GM23338 (cell line): ENCODE measurements around the gene SV2C. TPM values are rescaled to one million over a fixed set of nuclear protein-coding genes. Genes with fewer than 3 reads are reported as not detected.

Experiments
- ATAC-seq: fragments of 200-7000 bp; cut with Tn5 transposase; 3 replicates; pipeline ENCODE4 v1.9.1; 2020
- DNase-seq: peaks from one replicate; pipeline ENCODE4 v3.0.0-alpha.2; 2015; ENCODE audit warnings: low spot score
- H2AFZ ChIP-seq: fragments of 200-600 bp; sonication (generic); 2 replicates; pipeline ENCODE4 v1.8.0; 2016; ENCODE audit warnings: antibody characterized with exemption, mild to moderate bottlenecking, moderate library complexity
- H3F3A ChIP-seq: fragments of 200-600 bp; sonication (generic); replicated peaks from 2 replicates; pipeline ENCODE4 v1.8.0; 2017; ENCODE audit warnings: antibody characterized with exemption, mixed run types, low read depth
- H3K27ac ChIP-seq: fragments of 200-600 bp; sonication (generic); 2 replicates; pipeline ENCODE4 v1.6.1; 2016; ENCODE audit warnings: low read depth
- H3K27me3 ChIP-seq: fragments of 200-600 bp; sonication (generic); 2 replicates; pipeline ENCODE4 v1.8.0; 2016; ENCODE audit warnings: mild to moderate bottlenecking, mixed run types, moderate library complexity; ENCODE audit not compliant: insufficient read depth
- H3K36me3 ChIP-seq: fragments of 200-600 bp; sonication (generic); 2 replicates; pipeline ENCODE4 v1.8.0; 2016; ENCODE audit warnings: mild to moderate bottlenecking; ENCODE audit not compliant: insufficient read depth
- H3K4me1 ChIP-seq: fragments of 200-600 bp; sonication (generic); 2 replicates; pipeline ENCODE4 v1.8.0; 2016; ENCODE audit warnings: mild to moderate bottlenecking, moderate library complexity; ENCODE audit not compliant: insufficient read depth
- H3K4me2 ChIP-seq: fragments of 200-600 bp; sonication (generic); 2 replicates; pipeline ENCODE4 v1.7.1; 2017; ENCODE audit warnings: mixed run types
- H3K4me3 ChIP-seq: fragments of 200-600 bp; sonication (generic); 2 replicates; pipeline ENCODE4 v1.6.1; 2016; ENCODE audit warnings: mixed run types
- H3K79me2 ChIP-seq: fragments of 200-600 bp; sonication (generic); replicated peaks from 2 replicates; pipeline ENCODE4 v1.8.0; 2017; ENCODE audit warnings: mild to moderate bottlenecking; ENCODE audit not compliant: insufficient read depth
- H3K9me2 ChIP-seq: fragments of 200-600 bp; sonication (generic); 2 replicates; pipeline ENCODE4 v1.8.0; 2017; ENCODE audit not compliant: insufficient read depth
- H4K20me1 ChIP-seq: fragments of 200-600 bp; sonication (generic); replicated peaks from 2 replicates; pipeline ENCODE4 v1.8.0; 2017; ENCODE audit warnings: mild to moderate bottlenecking; ENCODE audit not compliant: insufficient read depth
- H3K27ac Mint-ChIP-seq: 2 replicates; pipeline ENCODE4 v1.8.0; 2020; ENCODE audit warnings: inconsistent platforms, mild to moderate bottlenecking, moderate library complexity, mixed read lengths
- H3K27me3 Mint-ChIP-seq: 3 replicates; pipeline ENCODE4 v1.8.0; 2022; ENCODE audit warnings: low read depth, mild to moderate bottlenecking, moderate library complexity, mixed read lengths, inconsistent platforms; ENCODE audit not compliant: insufficient read depth, poor library complexity
- H3K36me3 Mint-ChIP-seq: 3 replicates; pipeline ENCODE4 v1.8.0; 2021; ENCODE audit warnings: low read depth, mild to moderate bottlenecking, inconsistent platforms, moderate library complexity, mixed read lengths
- H3K4me1 Mint-ChIP-seq: 3 replicates; pipeline ENCODE4 v1.8.0; 2020; ENCODE audit warnings: mild to moderate bottlenecking, inconsistent platforms, mixed read lengths
- H3K4me3 Mint-ChIP-seq: 3 replicates; pipeline ENCODE4 v1.8.0; 2021; ENCODE audit warnings: moderate library complexity, mild to moderate bottlenecking, inconsistent platforms, mixed read lengths
- H3K9me3 Mint-ChIP-seq: 3 replicates; pipeline ENCODE4 v1.8.0; 2020; ENCODE audit warnings: moderate library complexity, mild to moderate bottlenecking, inconsistent platforms, mixed read lengths
- CREB1 ChIP-seq: fragments of 250-450 bp; sonication (Bioruptor Pico); IDR thresholded peaks from 2 replicates; pipeline ENCODE4 v1.5.0; 2020; ENCODE audit warnings: low read depth, mild to moderate bottlenecking, moderate library complexity
- EZH2 ChIP-seq: fragments of 200-600 bp; sonication (generic); IDR thresholded peaks from one replicate; pipeline ENCODE4 v1.8.0; 2017; ENCODE audit warnings: antibody characterized with exemption, mild to moderate bottlenecking, low read depth; ENCODE audit not compliant: unreplicated experiment
- EZH2phosphoT487 ChIP-seq: fragments of 200-600 bp; sonication (generic); IDR thresholded peaks from one replicate; pipeline ENCODE4 v1.8.1; 2018; ENCODE audit warnings: antibody characterized with exemption; ENCODE audit not compliant: unreplicated experiment
- JUNB ChIP-seq: IDR thresholded peaks from one replicate; pipeline ENCODE4 v1.6.1; 2016; ENCODE audit warnings: antibody characterized with exemption; ENCODE audit not compliant: unreplicated experiment
- NANOG ChIP-seq: IDR thresholded peaks from 2 replicates; pipeline ENCODE4 v1.6.1; 2016; ENCODE audit warnings: antibody characterized with exemption, borderline replicate concordance
- POLR2AphosphoS5 ChIP-seq: IDR thresholded peaks from 2 replicates; pipeline ENCODE4 v1.6.1; 2016; ENCODE audit warnings: antibody characterized with exemption, low read depth
- STAT1 ChIP-seq: IDR thresholded peaks from one replicate; pipeline ENCODE4 v1.6.1; 2016; ENCODE audit warnings: antibody characterized with exemption; ENCODE audit not compliant: unreplicated experiment
- ZNF114 ChIP-seq: fragments of 250-450 bp; sonication (Bioruptor Pico); IDR thresholded peaks from 2 replicates; pipeline ENCODE4 v1.5.0; 2020; ENCODE audit warnings: mild to moderate bottlenecking, moderate library complexity
- ZNF331 ChIP-seq: fragments of 250-450 bp; sonication (Bioruptor Pico); IDR thresholded peaks from 2 replicates; pipeline ENCODE4 v1.5.0; 2020; ENCODE audit warnings: low read depth, mild to moderate bottlenecking, moderate library complexity
- polyA plus RNA-seq: library from polyadenylated mRNA; unstranded; fragments of >200 nt; fragmentation: Nextera tagmentation; extraction: Ambion mirVana; gene quantifications from 2 replicates; pipeline ENCODE4 v1.2.1, GENCODE V29; 2016
- total RNA-seq: library from RNA; depleted of rRNA; stranded (reverse); fragments of >200 nt; shearing (Covaris generic); gene quantifications from 2 replicates; pipeline ENCODE4 v1.2.3, GENCODE V29; 2014
- TF ChIP-seq, protein P1 (sequence below): IDR thresholded peaks from 2 replicates; pipeline ENCODE4 v1.6.1; 2016; ENCODE audit warnings: antibody characterized with exemption
- TF ChIP-seq, protein P2 (sequence below): fragments of 250-450 bp; sonication (Bioruptor Pico); IDR thresholded peaks from 2 replicates; pipeline ENCODE4 v1.5.0; 2020; ENCODE audit warnings: mild to moderate bottlenecking, moderate library complexity
- TF ChIP-seq, protein P3 (sequence below), 2 experiments: fragments of 200-600 bp in 1 of 2; sonication (generic) in 1 of 2; conservative IDR thresholded peaks; 2 replicates each; pipeline versions ENCODE4 v1.5.1 to v1.6.1; 2016 to 2017; ENCODE audit warnings: antibody characterized with exemption in 2 of 2, low read depth in 2 of 2, mild to moderate bottlenecking in 2 of 2, moderate library complexity in 1 of 2
- TF ChIP-seq, protein P4 (sequence below): IDR thresholded peaks from one replicate; pipeline ENCODE4 v1.6.1; 2018; ENCODE audit warnings: antibody characterized with exemption; ENCODE audit not compliant: unreplicated experiment

SV2C gene
- total and polyA plus RNA-seq, 2 experiments from 2014 or later = 0.05 to 0.07 TPM

DNA sequence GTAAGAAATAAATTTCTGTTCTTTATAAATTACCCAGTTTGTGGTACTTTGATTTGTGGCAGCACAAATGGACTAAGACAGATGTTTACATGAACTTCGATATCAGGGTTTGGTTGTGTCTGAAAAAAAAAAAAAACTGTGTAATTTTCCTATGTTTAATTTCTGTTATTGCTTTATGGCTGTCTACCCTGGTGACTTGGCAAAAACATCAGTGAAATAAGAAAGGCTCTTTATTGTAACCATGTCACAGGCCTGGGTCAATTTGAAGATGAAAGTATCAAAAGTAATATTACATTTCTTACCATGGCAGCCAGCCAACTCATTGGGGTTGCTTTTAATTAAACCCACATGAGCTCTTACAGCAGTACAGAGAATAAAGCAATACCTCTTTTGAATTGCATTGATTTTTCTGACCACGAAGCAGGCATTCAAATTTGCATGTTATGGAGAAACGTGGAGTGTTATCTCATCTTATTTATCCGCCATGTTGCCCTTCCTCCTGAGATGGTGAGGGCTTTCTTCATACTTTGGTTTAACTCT lies 20.6 kb upstream of the SV2C start:
- Histone ChIP-seq H3K4me3 (no peak overlapping the region), H3K4me2 (no peak overlapping the region), H3K27ac (no peak overlapping the region), H3K9me2 (peaks cover 9% of the 10 kb centered on the region; the same call in 1 of the 2 replicates), H3F3A (no peaks in the 10 kb centered on the region), H2AFZ (no peak overlapping the region), H3K79me2 (no peaks in the 10 kb centered on the region), H4K20me1 (no peaks in the 10 kb centered on the region), H3K27me3 (no peaks in the 10 kb centered on the region), H3K4me1 (no peaks in the 10 kb centered on the region), H3K36me3 (no peaks in the 10 kb centered on the region)
- Mint-ChIP-seq H3K4me3 (no peak overlapping the region), H3K27ac (no peak overlapping the region), H3K27me3 (no peaks in the 10 kb centered on the region), H3K4me1 (no peaks in the 10 kb centered on the region), H3K36me3 (no peaks in the 10 kb centered on the region), H3K9me3 (no peaks in the 10 kb centered on the region)
- no peak for ATAC-seq
- TF ChIP-seq, protein P1, sequence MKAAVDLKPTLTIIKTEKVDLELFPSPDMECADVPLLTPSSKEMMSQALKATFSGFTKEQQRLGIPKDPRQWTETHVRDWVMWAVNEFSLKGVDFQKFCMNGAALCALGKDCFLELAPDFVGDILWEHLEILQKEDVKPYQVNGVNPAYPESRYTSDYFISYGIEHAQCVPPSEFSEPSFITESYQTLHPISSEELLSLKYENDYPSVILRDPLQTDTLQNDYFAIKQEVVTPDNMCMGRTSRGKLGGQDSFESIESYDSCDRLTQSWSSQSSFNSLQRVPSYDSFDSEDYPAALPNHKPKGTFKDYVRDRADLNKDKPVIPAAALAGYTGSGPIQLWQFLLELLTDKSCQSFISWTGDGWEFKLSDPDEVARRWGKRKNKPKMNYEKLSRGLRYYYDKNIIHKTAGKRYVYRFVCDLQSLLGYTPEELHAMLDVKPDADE = no peak
- TF ChIP-seq CREB1 (CRISPR knock-in tag) (no peak), EZH2phosphoT487 (no peak), ZNF331 (CRISPR knock-in tag) (no peak), ZNF114 (CRISPR knock-in tag) (no peak), POLR2AphosphoS5 (no peak), STAT1 (no peak), EZH2 (no peak), NANOG (no peak), JUNB (no peak)
- TF ChIP-seq, protein P2, sequence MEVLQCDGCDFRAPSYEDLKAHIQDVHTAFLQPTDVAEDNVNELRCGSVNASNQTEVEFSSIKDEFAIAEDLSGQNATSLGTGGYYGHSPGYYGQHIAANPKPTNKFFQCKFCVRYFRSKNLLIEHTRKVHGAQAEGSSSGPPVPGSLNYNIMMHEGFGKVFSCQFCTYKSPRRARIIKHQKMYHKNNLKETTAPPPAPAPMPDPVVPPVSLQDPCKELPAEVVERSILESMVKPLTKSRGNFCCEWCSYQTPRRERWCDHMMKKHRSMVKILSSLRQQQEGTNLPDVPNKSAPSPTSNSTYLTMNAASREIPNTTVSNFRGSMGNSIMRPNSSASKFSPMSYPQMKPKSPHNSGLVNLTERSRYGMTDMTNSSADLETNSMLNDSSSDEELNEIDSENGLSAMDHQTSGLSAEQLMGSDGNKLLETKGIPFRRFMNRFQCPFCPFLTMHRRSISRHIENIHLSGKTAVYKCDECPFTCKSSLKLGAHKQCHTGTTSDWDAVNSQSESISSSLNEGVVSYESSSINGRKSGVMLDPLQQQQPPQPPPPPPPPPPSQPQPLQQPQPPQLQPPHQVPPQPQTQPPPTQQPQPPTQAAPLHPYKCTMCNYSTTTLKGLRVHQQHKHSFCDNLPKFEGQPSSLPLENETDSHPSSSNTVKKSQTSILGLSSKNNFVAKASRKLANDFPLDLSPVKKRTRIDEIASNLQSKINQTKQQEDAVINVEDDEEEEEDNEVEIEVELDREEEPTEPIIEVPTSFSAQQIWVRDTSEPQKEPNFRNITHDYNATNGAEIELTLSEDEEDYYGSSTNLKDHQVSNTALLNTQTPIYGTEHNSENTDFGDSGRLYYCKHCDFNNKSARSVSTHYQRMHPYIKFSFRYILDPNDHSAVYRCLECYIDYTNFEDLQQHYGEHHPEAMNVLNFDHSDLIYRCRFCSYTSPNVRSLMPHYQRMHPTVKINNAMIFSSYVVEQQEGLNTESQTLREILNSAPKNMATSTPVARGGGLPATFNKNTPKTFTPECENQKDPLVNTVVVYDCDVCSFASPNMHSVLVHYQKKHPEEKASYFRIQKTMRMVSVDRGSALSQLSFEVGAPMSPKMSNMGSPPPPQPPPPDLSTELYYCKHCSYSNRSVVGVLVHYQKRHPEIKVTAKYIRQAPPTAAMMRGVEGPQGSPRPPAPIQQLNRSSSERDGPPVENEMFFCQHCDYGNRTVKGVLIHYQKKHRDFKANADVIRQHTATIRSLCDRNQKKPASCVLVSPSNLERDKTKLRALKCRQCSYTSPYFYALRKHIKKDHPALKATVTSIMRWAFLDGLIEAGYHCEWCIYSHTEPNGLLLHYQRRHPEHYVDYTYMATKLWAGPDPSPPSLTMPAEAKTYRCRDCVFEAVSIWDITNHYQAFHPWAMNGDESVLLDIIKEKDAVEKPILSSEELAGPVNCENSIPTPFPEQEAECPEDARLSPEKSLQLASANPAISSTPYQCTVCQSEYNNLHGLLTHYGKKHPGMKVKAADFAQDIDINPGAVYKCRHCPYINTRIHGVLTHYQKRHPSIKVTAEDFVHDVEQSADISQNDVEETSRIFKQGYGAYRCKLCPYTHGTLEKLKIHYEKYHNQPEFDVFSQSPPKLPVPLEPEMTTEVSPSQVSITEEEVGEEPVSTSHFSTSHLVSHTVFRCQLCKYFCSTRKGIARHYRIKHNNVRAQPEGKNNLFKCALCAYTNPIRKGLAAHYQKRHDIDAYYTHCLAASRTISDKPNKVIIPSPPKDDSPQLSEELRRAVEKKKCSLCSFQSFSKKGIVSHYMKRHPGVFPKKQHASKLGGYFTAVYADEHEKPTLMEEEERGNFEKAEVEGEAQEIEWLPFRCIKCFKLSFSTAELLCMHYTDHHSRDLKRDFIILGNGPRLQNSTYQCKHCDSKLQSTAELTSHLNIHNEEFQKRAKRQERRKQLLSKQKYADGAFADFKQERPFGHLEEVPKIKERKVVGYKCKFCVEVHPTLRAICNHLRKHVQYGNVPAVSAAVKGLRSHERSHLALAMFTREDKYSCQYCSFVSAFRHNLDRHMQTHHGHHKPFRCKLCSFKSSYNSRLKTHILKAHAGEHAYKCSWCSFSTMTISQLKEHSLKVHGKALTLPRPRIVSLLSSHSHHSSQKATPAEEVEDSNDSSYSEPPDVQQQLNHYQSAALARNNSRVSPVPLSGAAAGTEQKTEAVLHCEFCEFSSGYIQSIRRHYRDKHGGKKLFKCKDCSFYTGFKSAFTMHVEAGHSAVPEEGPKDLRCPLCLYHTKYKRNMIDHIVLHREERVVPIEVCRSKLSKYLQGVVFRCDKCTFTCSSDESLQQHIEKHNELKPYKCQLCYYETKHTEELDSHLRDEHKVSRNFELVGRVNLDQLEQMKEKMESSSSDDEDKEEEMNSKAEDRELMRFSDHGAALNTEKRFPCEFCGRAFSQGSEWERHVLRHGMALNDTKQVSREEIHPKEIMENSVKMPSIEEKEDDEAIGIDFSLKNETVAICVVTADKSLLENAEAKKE (CRISPR knock-in tag) = no peak
- TF ChIP-seq, protein P3, sequence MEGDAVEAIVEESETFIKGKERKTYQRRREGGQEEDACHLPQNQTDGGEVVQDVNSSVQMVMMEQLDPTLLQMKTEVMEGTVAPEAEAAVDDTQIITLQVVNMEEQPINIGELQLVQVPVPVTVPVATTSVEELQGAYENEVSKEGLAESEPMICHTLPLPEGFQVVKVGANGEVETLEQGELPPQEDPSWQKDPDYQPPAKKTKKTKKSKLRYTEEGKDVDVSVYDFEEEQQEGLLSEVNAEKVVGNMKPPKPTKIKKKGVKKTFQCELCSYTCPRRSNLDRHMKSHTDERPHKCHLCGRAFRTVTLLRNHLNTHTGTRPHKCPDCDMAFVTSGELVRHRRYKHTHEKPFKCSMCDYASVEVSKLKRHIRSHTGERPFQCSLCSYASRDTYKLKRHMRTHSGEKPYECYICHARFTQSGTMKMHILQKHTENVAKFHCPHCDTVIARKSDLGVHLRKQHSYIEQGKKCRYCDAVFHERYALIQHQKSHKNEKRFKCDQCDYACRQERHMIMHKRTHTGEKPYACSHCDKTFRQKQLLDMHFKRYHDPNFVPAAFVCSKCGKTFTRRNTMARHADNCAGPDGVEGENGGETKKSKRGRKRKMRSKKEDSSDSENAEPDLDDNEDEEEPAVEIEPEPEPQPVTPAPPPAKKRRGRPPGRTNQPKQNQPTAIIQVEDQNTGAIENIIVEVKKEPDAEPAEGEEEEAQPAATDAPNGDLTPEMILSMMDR (conservative IDR thresholded peaks at IDR 0.05; ENCODE audit: low read depth in 2 of 2) = no peak
- TF ChIP-seq, protein P4, sequence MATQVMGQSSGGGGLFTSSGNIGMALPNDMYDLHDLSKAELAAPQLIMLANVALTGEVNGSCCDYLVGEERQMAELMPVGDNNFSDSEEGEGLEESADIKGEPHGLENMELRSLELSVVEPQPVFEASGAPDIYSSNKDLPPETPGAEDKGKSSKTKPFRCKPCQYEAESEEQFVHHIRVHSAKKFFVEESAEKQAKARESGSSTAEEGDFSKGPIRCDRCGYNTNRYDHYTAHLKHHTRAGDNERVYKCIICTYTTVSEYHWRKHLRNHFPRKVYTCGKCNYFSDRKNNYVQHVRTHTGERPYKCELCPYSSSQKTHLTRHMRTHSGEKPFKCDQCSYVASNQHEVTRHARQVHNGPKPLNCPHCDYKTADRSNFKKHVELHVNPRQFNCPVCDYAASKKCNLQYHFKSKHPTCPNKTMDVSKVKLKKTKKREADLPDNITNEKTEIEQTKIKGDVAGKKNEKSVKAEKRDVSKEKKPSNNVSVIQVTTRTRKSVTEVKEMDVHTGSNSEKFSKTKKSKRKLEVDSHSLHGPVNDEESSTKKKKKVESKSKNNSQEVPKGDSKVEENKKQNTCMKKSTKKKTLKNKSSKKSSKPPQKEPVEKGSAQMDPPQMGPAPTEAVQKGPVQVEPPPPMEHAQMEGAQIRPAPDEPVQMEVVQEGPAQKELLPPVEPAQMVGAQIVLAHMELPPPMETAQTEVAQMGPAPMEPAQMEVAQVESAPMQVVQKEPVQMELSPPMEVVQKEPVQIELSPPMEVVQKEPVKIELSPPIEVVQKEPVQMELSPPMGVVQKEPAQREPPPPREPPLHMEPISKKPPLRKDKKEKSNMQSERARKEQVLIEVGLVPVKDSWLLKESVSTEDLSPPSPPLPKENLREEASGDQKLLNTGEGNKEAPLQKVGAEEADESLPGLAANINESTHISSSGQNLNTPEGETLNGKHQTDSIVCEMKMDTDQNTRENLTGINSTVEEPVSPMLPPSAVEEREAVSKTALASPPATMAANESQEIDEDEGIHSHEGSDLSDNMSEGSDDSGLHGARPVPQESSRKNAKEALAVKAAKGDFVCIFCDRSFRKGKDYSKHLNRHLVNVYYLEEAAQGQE = no peak
- DNase-seq = no peak
